ENCODE data around the gene GEMIN7.

The GEMIN7 gene

GRCh38 chr19:45133661-45134060, 54.6 kb downstream of the GEMIN7 start:
- DNase-seq, result no peak

- no peak for DNase-seq
These were observed 56.3 kb downstream of the GEMIN7 start for GRCh38 chr19:45135176-45135885.

- no peak for DNase-seq
These were observed 57.6 kb downstream of the GEMIN7 start for GRCh38 chr19:45136507-45137178.

GRCh38 chr19:45137179-45137761, 58.2 kb downstream of the GEMIN7 start:
- no peak for DNase-seq

- DNase-seq, result no peak
These were observed 59.3 kb downstream of the GEMIN7 start for GRCh38 chr19:45138303-45138751.

GRCh38 chr19:45139286-45140143, 60.5 kb downstream of the GEMIN7 start:
- no peak for DNase-seq

GRCh38 chr19:45140144-45140503, 61.1 kb downstream of the GEMIN7 start:
- DNase-seq, result no peak

GRCh38 chr19:45140533-45140932, 61.5 kb downstream of the GEMIN7 start:
- DNase-seq, result no peak

Data from activated T-cell treated with anti-CD3 and anti-CD28 coated beads for 4 hours (primary cell).